AG04450 (cell line): ENCODE measurements around the gene ANO10. TPM values are rescaled to one million over a fixed set of nuclear protein-coding genes. Genes with fewer than 3 reads are reported as not detected.

Source experiments
- CTCF ChIA-PET: fragments of 300-600, 350-600 bp; formaldehyde crosslinking; extraction: SDS; loops from one replicate; lab custom pipeline; 2022; ENCODE audit warnings: antibody characterized with exemption, inconsistent platforms; lab: Charles Lee
- POLR2A ChIA-PET: fragments of 350-600 bp; formaldehyde crosslinking; extraction: SDS; loops from one replicate; lab custom pipeline; 2021; ENCODE audit warnings: antibody characterized with exemption, inconsistent platforms; lab: Yijun Ruan, JAX
- DNase-seq: peaks from one replicate; pipeline ENCODE4 v3.0.0-alpha.2; 2011; ENCODE audit warnings: low read depth, low spot score
- H3K27ac ChIP-seq: one replicate; pipeline ENCODE4 v1.5.1; 2012; ENCODE audit warnings: low read depth, low read length, control low read depth
- H3K27me3 ChIP-seq: one replicate; pipeline ENCODE4 v1.6.0; 2012; ENCODE audit warnings: low read length; ENCODE audit not compliant: control insufficient read depth, insufficient read depth
- H3K4me3 ChIP-seq: 2 replicates; pipeline ENCODE4 v1.5.1; 2011; ENCODE audit warnings: mild to moderate bottlenecking, low read depth, low read length, control low read depth
- H3K9me3 ChIP-seq: 2 replicates; pipeline ENCODE4 v1.5.1; 2012; ENCODE audit warnings: low read length; ENCODE audit not compliant: control insufficient read depth, insufficient read depth
- polyA plus RNA-seq: library from polyadenylated mRNA; depleted of rRNA; stranded (reverse); fragments of >200 nt; gene quantifications from 2 replicates; pipeline ENCODE4 v1.2.3, GENCODE V29; 2011
- TF ChIP-seq, protein P1 (sequence below): IDR thresholded peaks from 2 replicates; pipeline ENCODE4 v1.5.1; 2011; ENCODE audit warnings: low read depth, low read length, control low read depth, inconsistent platforms

Gene ANO10
- polyA plus RNA-seq, 1 experiment: 87.1 TPM

DNA sequence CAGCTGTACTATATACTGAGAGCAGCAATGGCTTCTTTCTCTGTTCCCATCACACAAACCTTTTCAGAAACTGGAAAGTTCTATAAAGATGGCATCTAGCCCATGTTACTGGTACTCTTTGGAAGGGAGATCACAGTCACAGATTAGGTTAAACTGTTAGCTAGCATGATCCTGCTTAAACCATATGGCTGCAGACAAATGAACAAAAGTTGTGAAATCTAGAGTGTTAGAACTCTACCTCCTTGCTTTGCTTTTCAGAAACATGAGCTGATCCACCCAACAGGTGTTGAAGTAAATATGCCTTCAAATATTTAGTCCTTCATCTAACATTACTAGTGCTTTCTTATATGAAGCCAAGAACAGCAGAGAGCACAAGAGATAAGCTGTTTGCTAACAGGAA lies 232.9 kb downstream of the ANO10 start:
- no peak overlapping the region for H3K27ac ChIP-seq
- POLR2A ChIA-PET: interaction anchor here (1.6 kb wide), 1 partner anchor 10 kb away, joined by 4 read pairs; no protein-coding TSS in a partner anchor
- no peak for DNase-seq

DNA sequence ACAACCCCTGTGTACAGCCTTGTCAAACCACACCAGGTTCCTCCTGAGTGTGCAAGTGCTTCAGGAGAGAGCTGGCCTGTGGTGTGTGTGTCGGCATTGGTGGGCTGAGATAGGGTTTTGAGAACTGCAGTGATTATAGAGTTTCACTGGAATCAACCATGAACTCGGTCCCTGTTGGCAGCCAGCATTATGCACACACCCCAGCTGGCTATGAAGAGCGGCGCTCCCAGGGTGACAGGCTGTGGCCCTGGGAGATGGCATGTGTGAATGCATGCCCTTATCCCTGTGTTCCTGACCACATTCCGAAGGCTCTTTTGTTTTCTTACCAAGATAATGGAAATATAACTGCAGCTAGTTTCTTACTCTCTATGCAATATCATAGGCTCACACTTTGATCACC lies 233.6 kb downstream of the ANO10 start:
- Histone ChIP-seq H3K9me3 (no peaks in the 10 kb centered on the region), H3K27me3 (no peaks in the 10 kb centered on the region), H3K4me3 (no peak overlapping the region), H3K27ac (no peak overlapping the region)
- POLR2A ChIA-PET: interaction anchor here (1.6 kb wide), 1 partner anchor 9 kb away, joined by 4 read pairs; no protein-coding TSS in a partner anchor
- TF ChIP-seq, protein P1, sequence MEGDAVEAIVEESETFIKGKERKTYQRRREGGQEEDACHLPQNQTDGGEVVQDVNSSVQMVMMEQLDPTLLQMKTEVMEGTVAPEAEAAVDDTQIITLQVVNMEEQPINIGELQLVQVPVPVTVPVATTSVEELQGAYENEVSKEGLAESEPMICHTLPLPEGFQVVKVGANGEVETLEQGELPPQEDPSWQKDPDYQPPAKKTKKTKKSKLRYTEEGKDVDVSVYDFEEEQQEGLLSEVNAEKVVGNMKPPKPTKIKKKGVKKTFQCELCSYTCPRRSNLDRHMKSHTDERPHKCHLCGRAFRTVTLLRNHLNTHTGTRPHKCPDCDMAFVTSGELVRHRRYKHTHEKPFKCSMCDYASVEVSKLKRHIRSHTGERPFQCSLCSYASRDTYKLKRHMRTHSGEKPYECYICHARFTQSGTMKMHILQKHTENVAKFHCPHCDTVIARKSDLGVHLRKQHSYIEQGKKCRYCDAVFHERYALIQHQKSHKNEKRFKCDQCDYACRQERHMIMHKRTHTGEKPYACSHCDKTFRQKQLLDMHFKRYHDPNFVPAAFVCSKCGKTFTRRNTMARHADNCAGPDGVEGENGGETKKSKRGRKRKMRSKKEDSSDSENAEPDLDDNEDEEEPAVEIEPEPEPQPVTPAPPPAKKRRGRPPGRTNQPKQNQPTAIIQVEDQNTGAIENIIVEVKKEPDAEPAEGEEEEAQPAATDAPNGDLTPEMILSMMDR: no peak
- CTCF ChIA-PET: no interaction called here
- no peak for DNase-seq

More for the DNA sequence above, 232.9 kb downstream of the ANO10 start:
- Histone ChIP-seq H3K4me3 (no peak overlapping the region), H3K9me3 (no peaks in the 10 kb centered on the region), H3K27me3 (no peaks in the 10 kb centered on the region)
- TF ChIP-seq, protein P1: no peak
- CTCF ChIA-PET: interaction anchor here (0.7 to 1.1 kb wide), 2 partner anchors 9 to 17 kb away, joined by 4 to 5 read pairs; no protein-coding TSS in a partner anchor

DNA sequence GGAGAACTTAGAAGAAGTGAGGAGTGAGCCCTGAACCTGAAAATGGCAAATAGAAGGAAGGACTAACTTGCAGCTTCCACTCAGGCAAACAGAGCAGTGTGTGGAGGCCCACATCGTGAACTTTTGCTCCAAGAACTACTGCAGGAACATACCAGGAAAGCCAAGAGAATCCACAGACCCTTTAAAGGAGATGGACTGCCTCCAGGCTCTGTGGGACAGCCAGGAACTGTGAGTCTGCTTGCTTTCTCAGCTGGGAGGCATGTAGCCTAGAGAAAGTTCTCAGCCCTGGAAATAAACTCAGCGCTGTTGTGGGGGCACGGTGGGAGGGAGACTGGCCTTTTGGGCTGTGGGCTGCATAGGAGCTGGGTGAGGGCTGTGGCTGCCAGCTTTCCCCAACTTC lies 242.5 kb downstream of the ANO10 start:
- Histone ChIP-seq H3K27ac (peak overlapping the region; percentile 47), H3K9me3 (no peaks in the 10 kb centered on the region), H3K4me3 (no peak overlapping the region), H3K27me3 (no peaks in the 10 kb centered on the region)
- peak; percentile 27 for DNase-seq
- CTCF ChIA-PET: interaction anchor here (1.2 to 1.6 kb wide), 2 partner anchors 10 to 124 kb away, joined by 4 to 5 read pairs; no protein-coding TSS in a partner anchor
- TF ChIP-seq, protein P1: no peak
- POLR2A ChIA-PET: interaction anchor here (1.1 kb wide), 1 partner anchor 10 kb away, joined by 4 read pairs; no protein-coding TSS in a partner anchor

DNA sequence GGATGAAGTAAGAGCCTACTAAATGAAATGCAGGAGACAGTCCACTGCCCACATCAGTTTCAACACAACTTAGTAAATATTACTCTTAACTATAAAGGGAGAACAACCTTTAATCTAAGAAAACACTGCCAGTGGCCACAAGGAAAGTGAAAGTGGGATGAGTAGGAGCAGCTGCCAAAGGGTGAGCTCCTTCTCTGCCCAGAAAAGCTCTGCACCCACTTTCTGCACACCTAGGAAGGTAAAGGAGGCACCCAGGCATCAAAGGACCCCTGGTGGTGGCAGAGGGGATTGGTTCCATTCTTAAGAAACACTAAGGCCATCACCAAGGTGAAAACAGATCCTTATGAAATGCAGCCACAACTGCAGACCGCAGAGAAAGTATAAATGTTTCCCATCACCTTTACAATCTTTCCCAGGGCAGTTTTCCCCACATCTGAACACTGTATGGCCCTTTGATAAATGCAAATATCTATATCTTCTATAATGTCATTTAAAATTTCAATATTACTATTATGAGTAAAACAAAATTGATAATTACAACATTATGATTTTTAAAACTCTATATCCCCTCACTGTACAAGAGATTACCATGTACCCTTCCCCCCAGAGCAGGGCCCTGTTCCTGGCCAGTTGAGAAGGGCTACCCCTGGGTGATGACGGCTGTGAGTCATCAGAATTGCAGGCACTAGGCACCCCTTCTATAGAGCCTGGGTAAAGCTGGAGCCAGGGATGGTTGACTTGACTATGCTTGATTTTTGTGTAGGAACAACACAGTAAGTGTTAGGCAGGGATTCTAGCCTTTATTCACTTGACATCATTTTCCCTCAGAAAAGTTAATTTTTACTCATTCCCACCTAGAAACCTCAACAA lies 243.5 kb downstream of the ANO10 start:
- CTCF ChIA-PET: interaction anchor here (0.8 kb wide), 1 partner anchor 155 kb away, joined by 3 read pairs; no protein-coding TSS in a partner anchor

More for the DNA sequence above, 243.5 kb downstream of the ANO10 start:
- no peaks in the 10 kb centered on the region for H3K27me3 ChIP-seq
- H3K27ac ChIP-seq: no peak overlapping the region
- POLR2A ChIA-PET: interaction anchor here (1.1 kb wide), 1 partner anchor 11 kb away, joined by 4 read pairs; no protein-coding TSS in a partner anchor
- no peak overlapping the region for H3K4me3 ChIP-seq
- DNase-seq: no peak
- TF ChIP-seq, protein P1: peak; percentile 69
- no peaks in the 10 kb centered on the region for H3K9me3 ChIP-seq
